Measurements from ENCODE around the gene ZNF488.
"Not testable (repeated sequence)": the region's sequence is repeated elsewhere in the genome, so short reads cannot be mapped to it uniquely, and the experiment has no call there.

Gene ZNF488

DNA sequence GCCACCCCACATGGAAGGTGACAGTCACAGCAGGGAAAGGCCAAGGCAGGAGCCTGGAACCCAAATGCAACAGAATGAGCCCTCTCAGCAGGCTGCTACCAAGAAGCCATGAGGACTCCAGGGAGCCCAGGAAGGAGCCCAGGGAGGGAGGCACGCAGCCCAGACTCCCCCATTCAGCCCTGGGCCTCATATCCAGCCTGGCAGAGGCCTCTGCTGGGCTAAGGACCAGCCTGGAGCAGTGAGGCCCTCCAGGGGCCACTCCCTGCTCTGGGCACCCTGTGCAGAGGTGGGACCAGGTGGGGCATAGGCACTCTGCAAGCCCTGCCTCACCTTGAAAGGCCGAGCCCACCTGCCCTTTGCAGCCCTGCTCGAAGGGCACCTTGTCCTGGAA, 25.8 kb upstream of the ZNF488 start:
- no peak for DNase-seq (ENCODE audit: low read depth)

- DNase-seq (ENCODE audit: low read depth), result no peak
Observed at GRCh38 chr10:47409171-47409865, 25.2 kb upstream of the ZNF488 start.

GRCh38 chr10:47408606-47409005, 24.5 kb upstream of the ZNF488 start:
- DNase-seq (ENCODE audit: low read depth), result no peak

DNA sequence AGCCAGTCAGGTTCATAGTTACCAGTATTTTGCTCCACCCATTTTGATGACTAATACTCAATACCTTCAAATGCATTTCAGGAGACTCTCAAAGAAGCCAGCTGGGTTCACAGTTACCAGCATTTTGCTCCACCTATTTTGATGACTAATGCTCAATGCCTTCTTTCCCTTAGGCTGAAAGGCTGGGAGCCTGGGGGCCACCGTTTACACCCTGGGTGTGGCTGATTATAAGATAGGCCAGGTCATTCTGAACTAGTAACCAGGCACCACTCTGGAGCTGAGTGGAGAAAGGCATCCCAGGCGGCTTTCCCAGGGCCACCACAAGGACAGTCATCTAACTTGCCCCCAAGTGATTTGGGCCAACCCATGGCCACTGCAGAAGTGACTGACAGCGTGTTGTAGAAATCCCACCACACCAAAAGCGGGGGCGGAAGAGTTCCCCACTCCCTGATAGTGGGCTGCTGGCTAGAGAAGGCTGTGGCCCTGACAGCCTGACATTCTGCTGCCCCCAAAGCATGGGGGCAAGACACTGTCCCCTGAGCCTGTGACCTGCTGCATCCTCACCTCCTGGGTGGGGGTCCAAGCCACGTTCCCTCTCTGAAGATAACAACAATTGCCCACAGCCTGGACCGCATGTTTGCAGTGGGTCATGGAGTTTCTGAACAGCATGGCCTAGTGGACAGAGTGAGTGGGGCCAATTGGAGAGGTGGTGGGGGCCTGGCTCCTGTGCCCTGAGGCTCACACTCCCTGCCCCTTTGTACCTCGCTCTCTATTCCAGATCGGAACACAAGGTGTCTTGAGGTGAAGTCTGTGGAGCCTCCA, 23.0 kb upstream of the ZNF488 start:
- no peak for DNase-seq (ENCODE audit: low read depth)

- DNase-seq (ENCODE audit: low read depth), result no peak
Observed at GRCh38 chr10:47406548-47406869, 22.4 kb upstream of the ZNF488 start.

- DNase-seq (ENCODE audit: low read depth), result no peak
Observed at GRCh38 chr10:47405857-47406547, 21.9 kb upstream of the ZNF488 start.

- DNase-seq (ENCODE audit: low read depth), result no peak
Observed at GRCh38 chr10:47404937-47405336, 20.8 kb upstream of the ZNF488 start.

DNA sequence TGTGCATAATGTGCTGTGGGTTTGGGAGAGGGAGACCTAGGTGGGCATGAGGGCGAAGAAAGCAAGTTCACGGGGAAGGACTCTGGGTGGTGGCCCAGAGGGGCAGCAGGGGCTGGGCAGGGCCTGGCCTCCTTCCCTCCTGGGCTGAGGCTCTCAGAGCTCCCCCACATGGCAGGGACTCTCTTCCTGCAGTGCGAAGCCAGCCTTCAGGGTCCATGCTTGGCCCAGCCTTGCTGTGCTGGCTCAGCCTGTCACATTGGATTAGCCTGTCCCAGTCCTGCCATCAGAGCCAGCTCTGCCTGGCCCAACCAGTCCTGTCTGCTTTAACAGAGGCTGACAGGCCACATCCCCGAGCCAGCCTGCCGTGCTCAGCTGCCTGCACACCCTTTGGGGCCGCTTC, 20.4 kb upstream of the ZNF488 start:
- DNase-seq (ENCODE audit: low read depth), result no peak

DNA sequence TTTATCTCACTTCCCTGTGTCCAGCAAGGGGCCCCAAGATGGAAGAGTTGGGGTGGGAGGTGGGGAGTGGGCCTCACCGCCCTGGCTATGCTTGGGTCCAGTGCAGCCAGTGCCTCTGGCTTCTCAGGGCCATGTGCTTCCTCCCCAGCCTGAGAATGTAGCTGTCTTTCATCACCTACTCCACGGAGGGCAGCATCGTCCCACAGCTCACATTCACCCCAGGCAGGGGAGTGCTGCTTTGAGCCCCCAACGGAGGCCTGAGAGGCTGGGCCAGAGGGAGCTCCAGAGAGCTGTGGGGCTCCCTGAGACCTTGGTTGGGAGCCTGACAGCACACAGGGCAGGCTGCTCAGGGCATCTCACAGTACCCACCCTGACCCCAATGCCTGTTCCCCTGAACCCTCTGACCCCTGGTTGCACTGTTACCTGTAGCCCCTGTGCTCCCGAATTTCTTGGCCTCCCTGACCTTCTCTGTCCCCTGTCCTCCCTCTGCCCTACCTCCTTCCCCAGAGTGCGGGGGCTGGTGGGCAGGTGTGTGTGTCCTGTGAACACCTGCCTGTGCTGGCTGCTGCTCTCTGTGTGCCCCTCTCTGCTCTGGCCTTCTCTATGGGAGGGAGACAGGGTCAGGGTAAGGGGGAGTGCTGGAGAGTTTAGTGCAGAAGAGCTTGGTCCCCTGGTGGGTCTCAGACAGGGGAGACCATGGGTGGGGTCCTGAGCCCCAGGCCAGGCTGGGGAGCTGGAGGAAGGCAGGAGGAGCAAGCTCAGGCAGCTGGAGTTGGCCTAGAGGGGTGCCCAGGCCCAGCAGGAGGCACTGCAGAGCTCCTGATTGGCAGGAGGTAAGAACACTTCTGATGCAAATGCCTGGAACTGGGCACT, 19.6 kb upstream of the ZNF488 start:
- no peak for DNase-seq (ENCODE audit: low read depth)

- no peak for DNase-seq (ENCODE audit: low read depth)
Observed at GRCh38 chr10:47402641-47403301, 18.7 kb upstream of the ZNF488 start.

- DNase-seq (ENCODE audit: low read depth), result no peak
Observed at GRCh38 chr10:47401874-47402640, 18.0 kb upstream of the ZNF488 start.

DNA sequence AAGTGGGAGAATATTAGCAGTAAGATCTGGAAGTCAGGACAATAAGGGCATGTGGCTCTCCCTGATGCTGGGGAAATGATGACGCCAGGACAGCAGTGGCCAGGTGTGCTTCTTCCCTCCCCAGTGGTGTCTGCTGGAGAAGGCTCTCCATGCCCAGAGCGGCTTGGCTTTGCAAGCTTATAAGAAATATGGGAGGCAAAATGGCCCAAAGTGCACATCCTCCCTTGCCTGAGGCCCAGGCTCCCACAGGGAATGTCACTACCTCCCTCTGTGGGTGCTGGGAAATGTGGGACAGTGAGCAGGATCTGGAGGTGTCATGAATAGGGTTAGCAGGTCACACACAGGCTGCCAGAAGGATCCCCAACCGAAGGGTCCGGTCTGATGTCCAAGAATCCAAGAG, 17.1 kb upstream of the ZNF488 start:
- DNase-seq (ENCODE audit: low read depth), result no peak

DNA sequence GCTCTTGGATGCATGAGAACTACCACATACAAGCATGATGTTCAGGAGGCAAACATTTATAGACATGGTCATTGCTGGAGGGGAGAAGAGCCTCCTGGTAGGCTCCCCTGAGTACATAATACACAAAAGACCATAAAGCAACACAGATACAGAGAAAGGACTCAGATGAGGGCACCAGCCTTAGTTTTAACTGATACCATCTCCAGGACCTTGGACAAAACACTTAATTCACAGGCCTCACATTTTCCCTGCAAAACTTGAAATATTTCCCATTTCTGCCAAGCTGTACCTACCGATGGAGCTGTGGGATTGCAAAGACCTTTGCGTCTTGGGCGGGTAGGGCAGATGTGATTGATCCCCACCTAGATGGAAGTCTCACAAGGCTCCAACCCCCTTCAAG, 16.7 kb upstream of the ZNF488 start:
- DNase-seq (ENCODE audit: low read depth), result no peak

DNA sequence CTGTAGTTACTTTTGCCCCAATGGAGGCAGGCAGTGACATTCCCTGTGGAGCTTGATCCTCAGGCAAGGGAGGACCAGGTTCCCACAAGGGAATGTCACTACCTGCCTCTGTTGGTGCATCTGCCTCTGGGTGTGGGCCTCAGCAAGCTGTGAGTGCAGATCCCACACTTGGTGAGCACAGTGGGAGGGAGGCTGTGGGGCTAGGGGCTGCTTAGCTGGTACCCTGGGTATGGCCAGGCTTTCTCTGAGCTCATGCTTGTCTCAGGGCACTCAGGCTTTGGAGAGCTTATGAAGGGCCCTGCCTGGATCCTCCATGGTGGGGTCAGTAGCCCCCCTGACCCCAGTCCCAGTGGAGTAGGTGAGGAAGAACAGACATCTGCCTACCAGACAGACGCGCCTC, 16.2 kb upstream of the ZNF488 start:
- DNase-seq (ENCODE audit: low read depth), result no peak

- DNase-seq (ENCODE audit: low read depth), result no peak
Observed at GRCh38 chr10:47397256-47397655, 13.2 kb upstream of the ZNF488 start.

- no peak for DNase-seq (ENCODE audit: low read depth)
Observed at GRCh38 chr10:47396311-47396717, 12.2 kb upstream of the ZNF488 start.

GRCh38 chr10:47389619-47390018, 5.5 kb upstream of the ZNF488 start:
- no peak for DNase-seq (ENCODE audit: low read depth)

DNA sequence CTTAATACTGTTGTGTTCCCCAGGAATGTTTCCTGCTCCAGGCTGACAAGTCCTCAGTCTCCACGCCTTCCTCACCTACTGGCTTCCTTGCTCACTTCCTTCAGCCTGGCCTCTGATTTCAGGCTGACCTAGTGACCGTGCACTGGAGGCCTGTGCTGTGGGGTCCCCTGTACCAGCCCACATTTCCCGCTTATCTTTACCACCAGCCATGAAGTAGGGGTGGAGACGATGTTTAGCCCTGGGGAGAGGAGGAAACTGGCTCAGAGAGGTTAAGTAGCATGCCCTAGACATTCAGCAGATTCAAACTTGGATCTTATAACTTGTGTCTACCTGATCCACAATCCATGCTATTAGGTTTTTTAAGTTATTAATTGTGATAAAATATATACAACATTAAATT, 4.8 kb upstream of the ZNF488 start:
- DNase-seq (ENCODE audit: low read depth), result no peak

GRCh38 chr10:47386104-47386503, 2.0 kb upstream of the ZNF488 start:
- DNase-seq (ENCODE audit: low read depth), result not testable (repeated sequence)

DNA sequence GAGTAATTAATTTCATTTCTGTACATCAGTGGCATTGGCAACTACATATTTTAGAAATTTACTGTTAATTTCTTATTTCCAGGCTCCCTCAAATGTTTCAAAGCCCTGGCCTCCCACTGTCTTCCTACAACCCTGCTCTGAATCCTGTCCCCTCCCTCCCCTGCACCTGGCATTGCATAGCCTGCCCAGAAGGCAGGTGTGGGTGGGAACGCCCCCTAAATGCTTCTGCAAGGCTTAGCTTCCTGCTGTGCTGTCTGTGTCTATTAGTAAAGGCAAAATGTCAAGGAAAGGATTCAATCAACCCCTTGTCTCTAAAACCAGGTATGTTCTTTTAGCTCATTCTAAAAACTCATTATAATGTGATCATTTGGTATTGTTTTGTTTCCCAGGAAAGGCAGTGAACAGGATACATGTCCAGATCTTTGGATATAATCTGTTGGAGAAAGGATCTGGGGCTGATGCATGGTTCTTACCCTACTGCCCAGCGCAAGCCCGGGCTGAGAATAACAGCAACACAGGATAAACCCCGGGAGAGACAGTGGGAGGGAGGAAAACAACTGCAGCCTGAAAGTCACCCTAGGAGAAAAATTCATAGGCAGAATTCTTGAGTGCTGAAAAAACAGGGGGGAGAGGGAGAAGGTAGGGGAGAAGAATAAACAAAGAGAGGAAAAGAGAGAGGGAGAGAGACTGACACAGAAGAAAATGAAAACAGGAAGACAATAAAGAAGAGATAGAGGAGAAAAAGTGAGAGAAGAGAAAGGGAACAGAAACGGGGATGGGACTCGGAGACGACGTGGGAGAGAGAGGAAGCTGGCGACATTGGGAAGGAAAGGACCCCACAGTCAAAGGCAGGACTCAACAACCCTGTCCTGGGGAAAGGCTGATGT, 589 bp downstream of the ZNF488 start:
- no peak for DNase-seq (ENCODE audit: low read depth)

Measured in T-helper 22 cell (primary cell).